HL-60 (cell line): ENCODE measurements around the gene SLC38A9.

Experiments used
- DNase-seq, 2 experiments: peaks; one replicate each; pipeline ENCODE4 v3.0.0-alpha.2; 2010 to 2020; ENCODE audit warnings: low read depth in 1 of 2, low spot score in 1 of 2
- H3K27ac ChIP-seq: fragments of 250-450 bp; sonication (Bioruptor Pico); replicated peaks from 2 replicates; pipeline ENCODE4 v1.5.1; 2020; ENCODE audit warnings: mild to moderate bottlenecking, moderate library complexity
- H3K27me3 ChIP-seq: fragments of 250-450 bp; sonication (Bioruptor Pico); 2 replicates; pipeline ENCODE4 v1.5.1; 2021; ENCODE audit warnings: mild to moderate bottlenecking, moderate library complexity; ENCODE audit not compliant: insufficient read depth, poor library complexity, severe bottlenecking
- H3K4me3 ChIP-seq: replicated peaks from 2 replicates; pipeline ENCODE4 v1.5.1; 2011; ENCODE audit warnings: mild to moderate bottlenecking, control low read depth, low read length; ENCODE audit not compliant: insufficient read depth
- CTCF ChIP-seq: IDR thresholded peaks from one replicate; pipeline ENCODE4 v1.5.1; 2011; ENCODE audit warnings: low read length, control low read depth, inconsistent platforms; ENCODE audit not compliant: insufficient read depth
- GABPA ChIP-seq: IDR thresholded peaks from 2 replicates; pipeline ENCODE4 v1.6.1; 2012; ENCODE audit warnings: low read depth
- POLR2AphosphoS5 ChIP-seq: IDR thresholded peaks from 2 replicates; pipeline ENCODE4 v1.6.1; 2012; ENCODE audit warnings: low read depth
- SPI1 ChIP-seq: IDR thresholded peaks from 2 replicates; pipeline ENCODE4 v1.6.1; 2012; ENCODE audit warnings: low read depth, mild to moderate bottlenecking, borderline replicate concordance
- TF ChIP-seq, protein P1 (sequence below): IDR thresholded peaks from 2 replicates; pipeline ENCODE4 v1.6.1; 2012; ENCODE audit warnings: low read depth; ENCODE audit not compliant: insufficient replicate concordance

Gene SLC38A9

DNA sequence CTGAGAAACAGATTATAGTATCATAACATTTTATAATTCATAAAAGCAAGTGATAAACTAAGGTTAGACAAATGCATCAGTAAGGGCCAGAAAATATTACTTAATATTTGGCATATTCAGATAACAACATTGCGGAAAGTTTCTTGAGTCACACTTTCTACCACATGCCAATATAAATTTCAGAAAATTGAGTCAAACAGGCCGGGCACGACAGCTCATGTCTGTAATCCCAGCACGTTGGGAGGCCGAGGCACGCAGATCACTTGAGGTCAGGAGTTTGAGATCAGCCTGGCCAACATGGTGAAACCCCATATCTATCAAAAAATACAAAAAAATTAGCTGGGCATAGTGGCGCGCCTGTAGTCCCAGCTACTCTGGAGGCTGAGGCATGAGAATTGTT, 47.1 kb downstream of the SLC38A9 start:
- no peak overlapping the region for H3K4me3 ChIP-seq
- DNase-seq, result no peak
- TF ChIP-seq GABPA (no peak), CTCF (no peak), SPI1 (no peak), POLR2AphosphoS5 (no peak)
- TF ChIP-seq, protein P1, sequence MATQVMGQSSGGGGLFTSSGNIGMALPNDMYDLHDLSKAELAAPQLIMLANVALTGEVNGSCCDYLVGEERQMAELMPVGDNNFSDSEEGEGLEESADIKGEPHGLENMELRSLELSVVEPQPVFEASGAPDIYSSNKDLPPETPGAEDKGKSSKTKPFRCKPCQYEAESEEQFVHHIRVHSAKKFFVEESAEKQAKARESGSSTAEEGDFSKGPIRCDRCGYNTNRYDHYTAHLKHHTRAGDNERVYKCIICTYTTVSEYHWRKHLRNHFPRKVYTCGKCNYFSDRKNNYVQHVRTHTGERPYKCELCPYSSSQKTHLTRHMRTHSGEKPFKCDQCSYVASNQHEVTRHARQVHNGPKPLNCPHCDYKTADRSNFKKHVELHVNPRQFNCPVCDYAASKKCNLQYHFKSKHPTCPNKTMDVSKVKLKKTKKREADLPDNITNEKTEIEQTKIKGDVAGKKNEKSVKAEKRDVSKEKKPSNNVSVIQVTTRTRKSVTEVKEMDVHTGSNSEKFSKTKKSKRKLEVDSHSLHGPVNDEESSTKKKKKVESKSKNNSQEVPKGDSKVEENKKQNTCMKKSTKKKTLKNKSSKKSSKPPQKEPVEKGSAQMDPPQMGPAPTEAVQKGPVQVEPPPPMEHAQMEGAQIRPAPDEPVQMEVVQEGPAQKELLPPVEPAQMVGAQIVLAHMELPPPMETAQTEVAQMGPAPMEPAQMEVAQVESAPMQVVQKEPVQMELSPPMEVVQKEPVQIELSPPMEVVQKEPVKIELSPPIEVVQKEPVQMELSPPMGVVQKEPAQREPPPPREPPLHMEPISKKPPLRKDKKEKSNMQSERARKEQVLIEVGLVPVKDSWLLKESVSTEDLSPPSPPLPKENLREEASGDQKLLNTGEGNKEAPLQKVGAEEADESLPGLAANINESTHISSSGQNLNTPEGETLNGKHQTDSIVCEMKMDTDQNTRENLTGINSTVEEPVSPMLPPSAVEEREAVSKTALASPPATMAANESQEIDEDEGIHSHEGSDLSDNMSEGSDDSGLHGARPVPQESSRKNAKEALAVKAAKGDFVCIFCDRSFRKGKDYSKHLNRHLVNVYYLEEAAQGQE, result no peak
- H3K27ac ChIP-seq, result no peak overlapping the region
- no peaks in the 10 kb centered on the region for H3K27me3 ChIP-seq

DNA sequence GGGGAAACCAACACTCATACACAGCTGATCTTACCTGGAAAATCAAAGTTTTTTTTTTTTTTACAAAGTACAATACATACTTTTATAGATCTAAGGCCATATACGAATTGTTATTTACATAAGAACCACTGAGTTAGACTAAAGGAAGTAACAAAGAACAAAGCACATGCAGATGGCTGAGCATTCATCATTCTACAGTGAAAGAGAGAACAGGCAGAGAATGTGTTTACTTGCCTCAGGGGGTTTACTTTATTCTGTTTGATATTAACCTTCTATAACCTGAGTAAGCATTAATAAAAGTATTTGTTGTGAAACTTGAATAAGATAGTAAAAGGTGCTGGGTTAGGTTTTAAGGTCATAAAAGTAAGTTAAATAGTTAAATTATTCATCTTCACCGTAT, 54.7 kb downstream of the SLC38A9 start:
- H3K27me3 ChIP-seq, result no peaks in the 10 kb centered on the region
- no peak overlapping the region for H3K4me3 ChIP-seq
- no peak for TF ChIP-seq GABPA
- TF ChIP-seq POLR2AphosphoS5, result no peak
- TF ChIP-seq CTCF, result no peak
- TF ChIP-seq, protein P1, result no peak
- TF ChIP-seq SPI1, result no peak
- no peak overlapping the region for H3K27ac ChIP-seq
- no peak for DNase-seq

GRCh38 chr5:55650386-55650785, 61.7 kb downstream of the SLC38A9 start:
- no peak for TF ChIP-seq CTCF
- H3K27ac ChIP-seq, result no peak overlapping the region
- no peaks in the 10 kb centered on the region for H3K27me3 ChIP-seq
- no peak for DNase-seq
- no peak overlapping the region for H3K4me3 ChIP-seq

DNA sequence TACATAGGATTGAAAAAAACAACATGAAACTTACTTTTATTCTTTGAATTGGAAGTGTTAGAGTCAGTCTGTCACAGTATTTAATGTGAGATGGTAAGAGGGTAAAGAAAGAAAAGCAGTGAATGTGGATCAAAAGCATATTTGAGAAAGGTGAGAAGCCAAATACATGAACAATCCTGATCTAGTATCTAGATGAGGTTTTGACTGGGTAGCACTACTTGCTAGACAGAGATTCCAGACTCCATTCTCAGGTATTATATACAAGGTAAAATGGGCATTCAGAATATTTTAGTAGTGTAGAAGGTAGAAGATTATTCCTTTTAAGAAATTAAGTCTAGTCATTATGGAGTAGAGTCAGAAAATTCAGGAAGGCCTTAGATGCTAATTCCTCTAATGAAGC, 62.2 kb downstream of the SLC38A9 start:
- H3K27me3 ChIP-seq, result no peaks in the 10 kb centered on the region
- H3K27ac ChIP-seq, result no peak overlapping the region
- no peak overlapping the region for H3K4me3 ChIP-seq
- no peak for DNase-seq
- TF ChIP-seq POLR2AphosphoS5, result no peak
- TF ChIP-seq CTCF, result no peak
- TF ChIP-seq SPI1, result no peak
- TF ChIP-seq GABPA, result no peak
- TF ChIP-seq, protein P1, result no peak
